ENCODE data around the gene SERPINE1.
A peak's percentile ranks its signal among the peaks of the same experiment; 100 is the strongest.
"Not testable (repeated sequence)": the region's sequence is repeated elsewhere in the genome, so short reads cannot be mapped to it uniquely, and the experiment has no call there.

The SERPINE1 gene

GRCh38 chr7:101102026-101102425 lies 24.9 kb upstream of the SERPINE1 start:
- DNase-seq = no peak

DNA sequence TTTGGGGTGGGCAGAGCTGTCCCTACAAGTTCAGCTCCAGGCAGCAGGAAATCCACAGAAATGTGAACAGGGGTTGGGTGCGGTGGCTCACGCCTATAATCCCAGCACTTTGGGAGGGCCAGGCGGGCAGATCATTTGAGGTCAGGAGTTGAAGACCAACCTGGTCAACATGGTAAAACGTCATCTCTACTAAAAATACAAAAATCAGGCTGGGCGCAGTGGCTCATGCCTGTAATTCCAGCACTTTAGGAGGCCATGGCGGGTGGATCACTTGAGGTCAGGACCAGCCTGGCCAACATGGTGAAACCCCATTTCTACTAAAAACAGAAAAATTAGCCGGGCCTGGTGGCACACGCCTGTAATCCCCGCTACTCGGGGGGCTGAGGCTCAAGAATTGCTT lies 23.2 kb upstream of the SERPINE1 start:
- not testable (repeated sequence) for DNase-seq

- DNase-seq = no peak
Measured at GRCh38 chr7:101104193-101104713, 22.7 kb upstream of the SERPINE1 start.

DNA sequence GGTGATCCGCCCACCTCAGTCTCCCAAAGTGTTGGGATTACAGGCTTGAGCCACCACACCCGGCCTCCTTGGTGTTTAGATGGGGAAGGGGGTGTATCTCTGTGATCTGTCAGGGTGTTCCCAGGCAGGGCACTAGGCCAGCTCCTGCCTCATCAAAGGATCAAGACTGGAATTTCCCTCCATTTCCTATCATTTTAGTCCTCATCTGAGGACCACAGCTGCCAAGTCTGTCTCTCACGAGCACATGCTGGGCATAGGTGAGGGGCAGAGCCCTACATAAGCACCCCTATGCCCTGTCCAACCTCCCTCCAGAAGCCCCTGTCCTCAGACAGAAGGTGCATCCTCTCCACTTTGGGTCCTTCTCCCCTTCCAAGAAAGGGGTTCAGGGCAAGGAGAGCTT lies 22.1 kb upstream of the SERPINE1 start:
- DNase-seq = no peak

- DNase-seq = not testable (repeated sequence)
Measured at GRCh38 chr7:101105248-101105647, 21.7 kb upstream of the SERPINE1 start.

DNA sequence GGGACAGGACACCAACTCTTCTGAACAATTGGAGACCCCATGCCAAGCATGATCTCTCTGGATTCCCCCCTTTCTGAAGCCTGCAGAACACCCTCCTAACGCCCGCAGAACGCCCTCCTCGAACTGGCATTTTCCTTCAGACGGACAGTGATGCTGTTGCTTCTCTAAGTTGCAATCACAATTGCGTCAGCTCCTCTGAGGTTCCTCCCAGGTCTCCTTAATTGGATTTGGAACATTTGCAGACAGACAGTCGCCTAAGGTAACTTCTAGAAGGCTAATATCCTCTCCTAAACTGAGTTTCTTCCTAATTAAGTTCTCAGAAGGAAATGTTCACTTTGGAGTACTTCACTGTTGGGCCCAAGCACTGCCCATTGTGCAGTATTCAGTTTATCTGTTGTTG lies 20.5 kb upstream of the SERPINE1 start:
- DNase-seq = no peak

GRCh38 chr7:101108330-101108857 lies 18.5 kb upstream of the SERPINE1 start:
- peak; percentile 16 to 19 for DNase-seq

DNA sequence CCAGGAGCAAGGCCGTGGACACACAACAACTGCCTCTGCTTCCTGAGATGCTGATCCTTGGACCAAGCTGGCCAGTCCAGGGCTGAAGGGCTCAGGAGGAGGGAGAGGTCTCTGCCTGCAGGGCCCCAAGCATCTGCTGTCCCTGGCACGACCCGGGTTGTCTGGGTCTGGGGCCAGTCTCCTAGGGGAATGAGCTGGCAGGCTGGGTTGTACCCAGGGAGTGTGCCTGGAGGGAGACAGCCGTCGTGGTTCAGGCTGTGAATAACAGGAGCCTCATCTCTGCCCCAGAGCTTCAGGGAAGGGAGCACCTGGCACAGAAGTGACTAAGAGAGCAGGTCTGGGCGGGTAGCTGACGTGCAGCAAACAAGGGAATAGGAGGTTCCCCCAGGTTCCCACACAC lies 17.9 kb upstream of the SERPINE1 start:
- DNase-seq = no peak

- DNase-seq = no peak
Measured at GRCh38 chr7:101109368-101109767, 17.5 kb upstream of the SERPINE1 start.

DNA sequence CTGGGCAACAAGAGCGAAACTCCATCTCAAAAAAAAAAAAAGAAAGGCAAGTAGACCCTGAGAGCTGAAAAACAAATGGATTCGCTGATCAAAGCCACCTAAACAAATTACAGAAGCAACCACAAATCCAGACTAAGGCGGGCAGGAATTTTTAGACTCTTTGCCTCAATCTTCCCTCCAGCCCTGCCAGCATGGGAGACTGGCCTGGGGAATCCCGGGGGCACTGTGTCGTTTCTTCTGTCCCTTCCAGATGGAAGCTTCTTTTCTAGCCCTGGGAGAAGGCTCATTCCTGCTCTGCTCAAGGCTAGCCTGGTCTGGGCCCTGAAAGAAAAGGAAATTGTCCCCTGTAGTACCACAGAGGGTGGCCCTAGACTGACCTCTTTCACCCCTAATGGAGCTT lies 15.6 kb upstream of the SERPINE1 start:
- no peak for DNase-seq

DNA sequence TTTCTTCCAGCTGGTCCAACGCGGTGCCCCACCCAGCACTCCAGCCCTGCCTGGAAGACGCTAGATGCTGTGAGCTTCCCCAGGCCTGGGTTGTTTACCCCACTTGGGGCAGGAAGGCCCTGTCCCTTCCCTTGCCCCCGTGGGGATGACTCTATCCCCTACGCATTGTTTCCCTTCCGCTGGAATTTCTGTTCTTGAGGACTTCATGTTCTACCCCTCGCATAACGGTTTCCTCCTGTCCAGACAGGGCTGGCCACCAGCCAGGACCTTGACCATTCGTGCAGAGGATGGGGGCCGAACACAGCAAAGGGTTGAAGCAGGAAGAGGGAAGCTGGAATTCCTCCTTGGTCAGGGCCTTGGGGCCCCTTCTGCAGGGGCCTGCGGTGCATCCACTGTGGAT lies 14.7 kb upstream of the SERPINE1 start:
- no peak for DNase-seq

DNA sequence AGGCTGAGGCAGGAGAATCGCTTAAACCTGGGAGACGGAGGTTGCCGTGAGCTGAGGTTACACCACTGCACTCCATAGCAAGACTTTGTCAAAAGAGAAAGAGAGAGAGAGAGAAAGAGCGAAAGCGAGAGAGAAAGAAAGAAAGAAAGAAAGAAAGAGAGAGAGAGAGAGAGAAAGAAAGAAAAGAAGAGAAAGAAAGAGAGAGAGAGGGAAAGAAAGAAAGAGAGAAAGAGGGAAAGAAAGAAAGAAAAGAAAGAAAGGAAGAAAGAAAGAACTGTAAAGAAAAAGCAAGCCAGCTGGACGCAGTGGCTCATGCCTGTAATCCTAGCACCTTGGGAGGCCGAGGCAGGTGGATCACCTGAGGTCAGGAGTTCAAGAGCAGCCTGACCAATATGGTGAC lies 13.8 kb upstream of the SERPINE1 start:
- not testable (repeated sequence) for DNase-seq

DNA sequence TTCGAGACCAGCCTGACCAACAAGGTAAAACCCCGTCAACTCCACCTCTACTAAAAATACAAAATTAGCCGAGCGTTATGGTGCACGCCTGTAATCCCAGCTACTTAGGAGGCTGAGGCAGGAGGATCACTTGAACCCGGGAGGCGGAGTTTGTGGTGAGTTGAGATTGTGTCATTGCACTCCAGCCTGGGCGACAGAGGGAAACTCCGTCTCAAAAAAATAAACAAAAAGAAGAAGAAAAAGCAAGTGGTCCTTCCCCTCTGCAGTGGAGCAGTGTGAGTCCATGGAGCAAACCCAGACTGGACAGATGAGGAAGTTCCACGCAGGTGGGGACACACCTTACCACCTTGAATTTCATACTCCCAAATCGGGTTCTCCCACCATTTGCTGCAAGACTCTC lies 13.1 kb upstream of the SERPINE1 start:
- no peak for DNase-seq

- no peak for DNase-seq
Measured at GRCh38 chr7:101114492-101114891, 12.4 kb upstream of the SERPINE1 start.

- DNase-seq = no peak
Measured at GRCh38 chr7:101115215-101115614, 11.7 kb upstream of the SERPINE1 start.

GRCh38 chr7:101116898-101117297 lies 10.0 kb upstream of the SERPINE1 start:
- no peak for DNase-seq

- DNase-seq = no peak
Measured at GRCh38 chr7:101118856-101119255, 8.0 kb upstream of the SERPINE1 start.

DNA sequence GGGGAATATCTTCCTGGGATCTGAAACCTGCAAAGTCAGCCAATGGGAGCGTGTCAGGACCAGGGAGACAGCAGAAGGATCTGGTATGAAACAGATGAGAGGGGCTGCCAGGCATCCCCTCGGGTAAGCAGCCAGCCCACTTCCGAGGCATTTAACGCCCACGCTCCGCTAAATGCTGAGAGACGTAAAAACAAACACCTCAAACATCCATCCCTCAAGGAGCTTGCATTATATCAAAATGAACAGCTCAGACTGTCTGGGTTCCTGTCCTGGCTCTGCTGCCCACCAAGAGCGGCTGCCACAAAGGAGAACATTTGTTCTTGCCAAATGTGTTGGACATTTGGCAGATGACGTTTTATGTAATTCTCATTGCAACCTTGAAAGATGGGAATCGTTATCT lies 7.0 kb upstream of the SERPINE1 start:
- no peak for DNase-seq

DNA sequence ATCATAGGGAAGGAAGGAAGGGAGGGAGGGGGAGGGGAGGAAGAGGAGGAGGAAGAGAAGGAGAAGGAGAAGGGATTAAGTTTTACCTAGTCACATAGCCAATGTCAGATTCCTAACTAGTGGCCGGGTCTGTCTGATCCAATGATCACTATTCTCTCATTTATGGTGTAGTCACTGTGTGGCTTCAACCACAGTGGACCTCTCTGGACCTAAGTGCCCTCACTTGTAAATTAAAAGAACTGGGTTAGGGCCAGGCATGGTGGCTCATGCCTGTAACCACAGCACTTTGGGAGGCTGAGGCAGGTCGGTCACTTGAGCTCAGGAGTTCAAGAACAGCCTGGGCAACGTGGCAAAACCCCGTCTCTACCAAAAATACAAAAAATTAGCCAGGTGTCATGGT lies 6.6 kb upstream of the SERPINE1 start:
- no peak for DNase-seq

DNA sequence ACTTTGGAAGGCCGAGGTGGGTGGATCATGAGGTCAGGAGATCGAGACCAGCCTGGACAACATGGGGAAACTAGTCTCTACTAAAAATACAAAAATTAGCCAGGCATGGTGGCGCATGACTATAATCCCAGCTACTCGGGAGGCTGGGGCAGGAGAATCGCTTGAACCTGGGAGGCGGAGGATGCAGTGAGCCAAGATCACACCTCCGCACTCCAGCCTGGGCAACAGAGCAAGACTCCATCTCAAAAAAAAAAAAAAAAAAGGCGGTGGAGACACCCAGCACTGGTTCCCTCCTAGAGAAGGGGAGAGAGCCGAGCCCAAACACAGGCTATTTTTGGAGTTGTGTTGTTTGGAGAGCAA lies 5.3 kb upstream of the SERPINE1 start:
- DNase-seq = not testable (repeated sequence)

DNA sequence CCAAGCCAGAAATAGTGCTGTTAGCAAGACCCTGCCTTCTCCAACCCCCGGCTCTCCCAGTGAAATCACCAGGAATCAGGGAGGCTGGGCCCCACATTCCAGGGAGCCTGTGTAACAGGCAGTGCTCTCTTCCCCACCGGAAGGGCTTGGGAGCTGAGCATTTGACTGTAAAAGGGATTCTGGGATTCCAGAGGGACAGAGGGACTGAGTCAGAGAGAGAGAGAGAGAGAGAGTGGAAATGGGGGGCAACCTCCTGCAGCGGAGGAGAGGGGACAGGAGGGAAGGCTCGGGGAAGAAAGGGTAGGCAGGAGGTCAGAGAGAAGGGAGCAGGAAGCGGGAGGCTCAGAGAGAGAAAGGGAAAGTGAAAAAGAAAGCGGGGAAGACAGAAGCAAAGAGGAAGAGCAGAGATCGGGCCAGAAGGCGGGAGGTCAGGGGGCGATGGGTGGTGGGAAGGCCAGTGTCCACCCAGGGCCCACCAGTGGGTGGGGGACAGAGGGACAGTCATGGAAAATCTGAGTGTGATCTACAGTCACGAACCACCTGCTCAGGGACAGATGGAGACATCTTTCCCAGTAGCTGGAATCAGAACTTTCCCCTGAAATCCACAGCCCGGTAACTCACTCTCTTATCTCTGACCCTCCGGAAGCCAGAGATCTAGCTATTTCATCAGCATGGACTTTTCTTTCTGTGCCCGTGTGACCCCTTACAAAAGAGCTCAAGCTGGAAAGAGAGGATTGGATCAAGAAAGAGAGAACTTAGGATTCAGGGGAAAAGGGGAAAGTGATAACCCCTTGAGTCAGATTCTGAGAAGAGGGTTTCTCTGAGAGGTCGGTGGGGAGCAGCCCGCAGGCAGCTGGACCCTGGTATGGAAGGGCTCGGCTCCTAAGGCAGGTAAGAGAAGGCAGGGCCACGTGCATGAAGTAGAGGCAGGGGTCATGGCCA lies 4.6 kb upstream of the SERPINE1 start:
- DNase-seq = peak in 1 of 2 experiments; percentile 27

- no peak for DNase-seq
Measured at GRCh38 chr7:101122933-101123702, 3.8 kb upstream of the SERPINE1 start.

GRCh38 chr7:101123703-101124068 lies 3.2 kb upstream of the SERPINE1 start:
- DNase-seq = no peak
